Measurements from ENCODE around the gene RAB7A. TPM values are rescaled to one million over a fixed set of nuclear protein-coding genes. Genes with fewer than 3 reads are reported as not detected.

RAB7A gene
- total and polyA plus RNA-seq, 2 experiments from 2014 or later: 108 to 269 TPM

DNA sequence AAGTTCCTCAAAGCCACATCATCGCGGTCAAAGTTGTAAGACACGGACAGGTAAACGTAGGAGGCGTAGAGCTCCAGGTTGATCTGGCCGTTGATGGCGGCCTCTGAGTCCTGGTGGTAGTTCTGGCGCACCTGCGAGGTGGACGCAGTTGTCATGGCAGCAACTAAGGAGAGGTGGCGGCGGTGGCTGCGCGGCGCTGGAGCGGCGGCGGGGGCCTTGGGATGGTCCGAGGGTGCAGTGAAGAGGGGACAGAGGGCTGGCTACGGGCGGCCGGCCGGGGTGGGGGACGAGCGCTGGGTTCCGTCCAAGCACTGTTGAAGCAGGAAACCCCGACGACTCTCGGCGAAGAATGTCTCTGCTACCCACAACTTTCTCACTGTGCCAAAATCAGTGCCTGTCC, 38.9 kb downstream of the RAB7A start:
- Histone ChIP-seq H3K4me2 (no peak overlapping the region), H3K9me3 (ENCODE audit: low read depth) (no peaks in the 10 kb centered on the region), H3K9me2 (replicated peaks; ENCODE audit: insufficient read depth) (no peaks in the 10 kb centered on the region), H3K4me1 (ENCODE audit: insufficient read depth) (peaks cover 12% of the 10 kb centered on the region), H3K36me3 (replicated peaks; ENCODE audit: insufficient read depth, low read depth) (no peaks in the 10 kb centered on the region), H3K79me2 (peaks cover 99% of the 10 kb centered on the region), H3K27me3 (no peaks in the 10 kb centered on the region), H4K20me1 (ENCODE audit: insufficient read depth, poor library complexity, severe bottlenecking) (peaks cover 93% of the 10 kb centered on the region), H3K4me3 (no peak overlapping the region), H3K27ac (no peak overlapping the region), H2AFZ (no peak overlapping the region)
- WGBS (ENCODE audit: low lambda C conversion rate, missing lambda C conversion rate): over 99% methylated on average over 25 of the region's 30 CpGs
- TF ChIP-seq, protein P1, sequence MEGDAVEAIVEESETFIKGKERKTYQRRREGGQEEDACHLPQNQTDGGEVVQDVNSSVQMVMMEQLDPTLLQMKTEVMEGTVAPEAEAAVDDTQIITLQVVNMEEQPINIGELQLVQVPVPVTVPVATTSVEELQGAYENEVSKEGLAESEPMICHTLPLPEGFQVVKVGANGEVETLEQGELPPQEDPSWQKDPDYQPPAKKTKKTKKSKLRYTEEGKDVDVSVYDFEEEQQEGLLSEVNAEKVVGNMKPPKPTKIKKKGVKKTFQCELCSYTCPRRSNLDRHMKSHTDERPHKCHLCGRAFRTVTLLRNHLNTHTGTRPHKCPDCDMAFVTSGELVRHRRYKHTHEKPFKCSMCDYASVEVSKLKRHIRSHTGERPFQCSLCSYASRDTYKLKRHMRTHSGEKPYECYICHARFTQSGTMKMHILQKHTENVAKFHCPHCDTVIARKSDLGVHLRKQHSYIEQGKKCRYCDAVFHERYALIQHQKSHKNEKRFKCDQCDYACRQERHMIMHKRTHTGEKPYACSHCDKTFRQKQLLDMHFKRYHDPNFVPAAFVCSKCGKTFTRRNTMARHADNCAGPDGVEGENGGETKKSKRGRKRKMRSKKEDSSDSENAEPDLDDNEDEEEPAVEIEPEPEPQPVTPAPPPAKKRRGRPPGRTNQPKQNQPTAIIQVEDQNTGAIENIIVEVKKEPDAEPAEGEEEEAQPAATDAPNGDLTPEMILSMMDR (IDR thresholded peaks at IDR 0.05; ENCODE audit: poor library complexity): no peak
- no peak for TF ChIP-seq EZH2phosphoT487 (IDR thresholded peaks at IDR 0.05; ENCODE audit: low read depth, severe bottlenecking, unreplicated experiment)
- no peak for TF ChIP-seq EZH2 (IDR thresholded peaks at IDR 0.05; ENCODE audit: borderline replicate concordance)
- DNase-seq (ENCODE audit: low spot score): no peak

DNA sequence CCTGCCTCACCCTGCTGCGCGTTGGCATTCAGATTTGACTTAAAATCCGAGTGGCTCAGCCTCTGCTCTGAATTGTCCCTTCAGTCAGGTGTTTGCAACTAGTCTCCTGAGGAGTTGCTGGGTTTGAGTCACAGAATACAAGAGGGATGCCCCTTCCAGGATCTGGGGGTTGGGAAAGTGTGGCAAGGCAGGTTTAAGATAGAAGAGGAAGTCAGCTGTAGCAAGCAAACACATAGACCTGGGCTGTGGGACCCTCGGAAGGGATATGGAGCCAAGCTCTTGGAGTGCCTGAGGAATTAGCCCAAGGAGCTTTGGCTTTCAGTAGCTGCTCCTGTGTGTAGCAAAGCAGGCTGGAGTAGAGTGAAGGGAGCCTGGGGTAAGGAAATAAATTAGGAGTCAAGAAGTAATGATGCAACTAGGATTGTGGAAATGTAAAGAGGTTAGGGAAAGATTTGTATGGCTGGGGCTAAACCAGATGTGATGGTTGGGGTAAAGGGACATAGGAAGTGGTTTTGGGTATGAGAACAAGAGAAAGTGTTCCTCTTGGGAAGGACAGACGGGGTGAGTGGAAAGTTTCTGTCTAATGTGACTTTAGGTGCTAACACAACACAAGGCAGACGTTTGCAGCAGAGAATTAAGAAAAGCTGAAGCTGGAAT, 41.2 kb downstream of the RAB7A start:
- Histone ChIP-seq H3K9me2 (replicated peaks; ENCODE audit: insufficient read depth) (no peaks in the 10 kb centered on the region), H4K20me1 (ENCODE audit: insufficient read depth, poor library complexity, severe bottlenecking) (peaks cover 93% of the 10 kb centered on the region), H3K27me3 (no peaks in the 10 kb centered on the region), H2AFZ (no peak overlapping the region), H3K36me3 (replicated peaks; ENCODE audit: insufficient read depth, low read depth) (no peaks in the 10 kb centered on the region), H3K4me2 (no peak overlapping the region), H3K4me3 (no peak overlapping the region), H3K27ac (no peak overlapping the region), H3K4me1 (ENCODE audit: insufficient read depth) (no peaks in the 10 kb centered on the region), H3K9me3 (ENCODE audit: low read depth) (no peaks in the 10 kb centered on the region), H3K79me2 (peaks cover 99% of the 10 kb centered on the region)
- TF ChIP-seq, protein P1 (IDR thresholded peaks at IDR 0.05; ENCODE audit: poor library complexity): no peak
- TF ChIP-seq EZH2 (IDR thresholded peaks at IDR 0.05; ENCODE audit: borderline replicate concordance) (no peak), EZH2phosphoT487 (IDR thresholded peaks at IDR 0.05; ENCODE audit: low read depth, severe bottlenecking, unreplicated experiment) (no peak)
- WGBS (ENCODE audit: low lambda C conversion rate, missing lambda C conversion rate): 84% methylated on average over 6 of the region's 6 CpGs
- no peak for DNase-seq (ENCODE audit: low spot score)

DNA sequence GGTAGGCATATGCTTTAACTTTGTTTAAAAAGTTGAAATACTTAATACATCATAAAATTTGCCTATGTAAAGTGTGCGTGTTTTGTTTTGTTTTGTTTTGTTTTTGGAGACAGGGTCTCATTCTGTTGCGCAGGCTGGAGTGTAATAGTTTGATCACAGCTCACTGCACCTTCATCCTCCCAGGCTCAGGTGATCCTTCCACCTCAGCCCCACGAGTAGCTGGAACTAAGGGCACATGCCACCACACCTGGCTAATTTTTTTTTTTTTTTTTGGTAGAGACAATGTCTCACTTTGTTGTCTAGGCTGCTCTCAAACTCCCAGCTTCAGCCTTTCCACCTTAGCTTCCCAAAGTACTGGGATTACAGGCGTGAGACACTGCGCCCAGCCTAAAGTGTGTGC, 42.5 kb downstream of the RAB7A start:
- H2AFZ ChIP-seq: no peak overlapping the region
- H3K36me3 ChIP-seq (replicated peaks; ENCODE audit: insufficient read depth, low read depth): no peaks in the 10 kb centered on the region
- H3K4me2 ChIP-seq: no peak overlapping the region
- no peak overlapping the region for H3K27ac ChIP-seq
- H3K4me1 ChIP-seq (ENCODE audit: insufficient read depth): no peaks in the 10 kb centered on the region
- H3K4me3 ChIP-seq: no peak overlapping the region
- WGBS (ENCODE audit: low lambda C conversion rate, missing lambda C conversion rate): 86% methylated on average over 5 of the region's 5 CpGs
- peaks cover 92% of the 10 kb centered on the region for H4K20me1 ChIP-seq (ENCODE audit: insufficient read depth, poor library complexity, severe bottlenecking)
- H3K9me2 ChIP-seq (replicated peaks; ENCODE audit: insufficient read depth): no peaks in the 10 kb centered on the region
- H3K27me3 ChIP-seq: no peaks in the 10 kb centered on the region
- no peaks in the 10 kb centered on the region for H3K9me3 ChIP-seq (ENCODE audit: low read depth)
- no peak for TF ChIP-seq EZH2 (IDR thresholded peaks at IDR 0.05; ENCODE audit: borderline replicate concordance)
- TF ChIP-seq, protein P1 (IDR thresholded peaks at IDR 0.05; ENCODE audit: poor library complexity): no peak
- no peak for DNase-seq (ENCODE audit: low spot score)
- H3K79me2 ChIP-seq: peaks cover 92% of the 10 kb centered on the region
